GM18526 (cell line): ENCODE data around the gene DOK4.

Source experiments
- POLR2A ChIP-seq: IDR thresholded peaks from 3 replicates; pipeline ENCODE4 v1.6.1; 2011; ENCODE audit not compliant: insufficient read length; ENCODE audit errors: extremely low read depth

The DOK4 gene

DNA sequence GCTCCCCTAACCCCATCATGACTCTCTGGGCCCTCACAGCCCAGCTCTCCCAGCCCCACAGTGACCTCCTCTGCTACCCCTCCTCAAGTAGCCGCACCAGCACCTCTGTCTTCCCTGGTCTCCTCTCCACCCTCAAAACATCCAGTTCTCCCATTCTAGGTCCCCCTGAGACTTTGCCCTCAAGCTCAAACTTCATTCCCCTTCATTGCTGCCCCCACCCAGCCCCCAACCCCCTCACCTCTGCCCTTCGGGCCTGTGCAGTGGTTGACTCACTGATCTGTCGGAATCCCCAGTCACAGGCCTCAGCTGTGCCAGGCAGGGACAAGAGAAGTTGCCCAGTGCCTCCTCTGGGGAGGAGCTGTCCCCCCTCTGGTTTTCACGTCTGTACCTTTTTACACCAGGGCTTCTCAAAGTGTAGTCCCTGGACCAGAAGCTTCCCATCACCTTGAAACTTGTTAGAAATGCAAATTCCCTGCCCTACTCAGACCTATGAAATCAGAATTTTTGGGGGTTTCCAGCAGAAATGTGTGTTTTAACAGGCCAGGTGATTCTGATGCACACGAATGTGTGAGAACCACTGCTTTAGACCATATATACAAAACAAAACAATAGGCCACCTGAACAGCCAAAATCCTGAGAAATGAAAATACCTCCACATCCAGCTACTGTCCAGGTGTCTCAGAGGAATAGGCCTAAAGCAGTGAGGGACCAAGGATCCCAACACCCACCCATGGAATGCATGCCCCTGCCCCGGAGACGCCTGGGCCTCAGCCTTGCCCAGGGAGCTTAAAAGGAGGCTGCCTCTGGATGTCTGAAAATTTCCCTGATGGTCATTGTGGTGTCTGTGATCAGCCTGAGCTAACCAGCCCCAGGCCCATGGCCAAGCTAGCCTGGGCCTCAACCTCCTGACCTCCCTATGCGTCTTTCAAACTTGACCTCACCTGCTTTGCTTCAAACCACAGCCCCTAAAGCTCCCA lies 853 bp upstream of the DOK4 start:
- TF ChIP-seq POLR2A, result no peak

DNA sequence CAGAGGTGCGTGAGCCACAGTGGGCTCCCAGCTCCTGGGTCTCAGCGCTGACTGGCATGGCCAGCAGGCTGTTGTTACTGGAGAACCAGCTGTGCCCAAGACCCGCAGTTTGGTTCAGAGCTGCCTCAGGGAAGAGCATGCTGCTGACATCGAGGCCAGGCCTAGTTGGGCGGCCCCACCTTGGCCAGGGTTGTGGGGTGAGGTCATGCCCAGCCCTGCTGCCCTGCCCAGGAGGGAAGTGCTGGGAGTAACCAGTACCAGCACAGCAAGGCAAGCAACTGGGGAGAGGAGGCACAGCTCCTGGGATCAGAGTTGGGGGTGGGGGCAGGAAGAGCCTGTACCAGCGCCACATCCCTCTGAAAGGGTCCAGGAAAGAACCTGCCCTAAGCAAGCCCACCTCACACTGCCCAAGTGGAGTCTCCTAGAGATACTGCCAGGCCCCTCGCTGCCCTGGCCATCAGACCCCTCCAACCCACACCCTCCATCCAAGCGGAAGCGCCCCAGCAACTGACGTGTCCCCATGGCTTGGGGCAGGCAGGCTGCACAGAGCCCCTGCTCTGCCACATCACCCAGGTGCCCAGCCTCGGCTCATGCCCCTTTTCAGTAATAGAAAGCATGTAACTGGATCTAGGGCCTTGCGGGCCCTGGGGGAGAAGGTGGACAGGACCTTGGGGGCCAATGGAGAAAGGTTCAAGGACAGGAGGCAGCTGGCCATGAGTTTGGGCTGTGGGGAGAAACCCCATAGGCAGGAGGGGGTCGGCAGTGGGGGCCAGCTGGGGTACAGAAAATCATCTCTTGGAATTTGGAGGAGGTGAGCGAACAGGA lies 990 bp downstream of the DOK4 start:
- TF ChIP-seq POLR2A, result no peak

DNA sequence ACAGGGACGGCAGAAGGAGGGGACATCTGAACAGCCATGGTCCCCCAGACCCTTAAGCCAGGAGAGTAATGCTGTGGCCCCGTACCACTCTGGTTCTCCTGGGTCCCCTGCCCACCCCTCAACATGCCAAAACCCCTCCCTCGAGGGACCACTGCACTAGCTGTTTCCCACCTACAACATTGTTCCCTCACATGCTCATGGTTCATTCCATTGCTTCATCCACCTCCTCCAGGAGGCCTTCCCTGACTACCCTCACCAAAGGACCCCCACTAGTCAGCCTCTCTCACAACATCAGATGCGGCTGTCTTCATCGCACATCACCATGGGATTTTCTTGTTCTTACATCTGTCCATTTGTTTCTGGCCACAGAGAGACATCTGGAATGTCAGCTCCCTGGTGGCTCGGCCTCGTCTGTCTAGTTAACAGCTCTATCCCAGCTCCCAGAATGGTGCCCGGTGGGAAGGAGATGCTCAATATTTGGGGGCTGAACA lies 1.7 kb downstream of the DOK4 start:
- TF ChIP-seq POLR2A, result no peak

DNA sequence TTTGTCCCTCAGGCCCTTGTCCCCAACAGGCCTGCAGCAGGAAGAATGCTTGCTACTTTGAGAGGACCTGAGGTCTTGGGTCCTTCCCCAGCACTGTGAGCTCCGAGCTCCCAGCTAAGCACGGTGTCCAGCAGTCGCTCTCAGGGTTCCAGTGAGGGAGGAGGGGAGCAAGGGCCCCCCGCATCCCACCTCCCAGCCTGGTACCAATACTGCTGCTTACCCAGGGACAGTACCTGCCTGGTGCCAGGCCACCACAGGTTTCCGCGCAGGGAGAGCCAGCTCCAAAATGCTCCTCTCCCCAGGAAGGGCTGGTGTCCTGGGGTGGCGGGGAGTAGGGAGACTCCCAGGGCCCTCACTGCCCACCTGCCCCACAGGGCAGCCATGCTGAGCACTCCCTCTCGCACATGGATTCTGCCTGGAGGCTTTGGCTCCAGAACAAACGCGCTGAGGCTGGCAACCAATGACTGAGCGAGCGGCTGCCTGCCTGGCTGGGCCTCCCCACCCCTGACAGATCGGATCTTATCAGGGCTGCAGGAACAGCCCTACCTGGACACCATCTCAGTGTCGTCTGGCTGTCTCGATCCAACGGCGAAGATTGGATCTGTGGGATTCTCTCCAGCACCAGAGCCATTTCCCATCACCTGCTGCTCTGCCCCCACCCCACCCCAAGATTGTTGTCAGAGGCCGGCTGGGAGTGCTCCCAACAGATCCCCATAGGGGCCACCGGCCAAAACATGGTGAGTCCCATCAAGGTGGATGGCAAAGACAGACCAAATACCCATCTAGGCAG lies 2.4 kb downstream of the DOK4 start:
- no peak for TF ChIP-seq POLR2A

DNA sequence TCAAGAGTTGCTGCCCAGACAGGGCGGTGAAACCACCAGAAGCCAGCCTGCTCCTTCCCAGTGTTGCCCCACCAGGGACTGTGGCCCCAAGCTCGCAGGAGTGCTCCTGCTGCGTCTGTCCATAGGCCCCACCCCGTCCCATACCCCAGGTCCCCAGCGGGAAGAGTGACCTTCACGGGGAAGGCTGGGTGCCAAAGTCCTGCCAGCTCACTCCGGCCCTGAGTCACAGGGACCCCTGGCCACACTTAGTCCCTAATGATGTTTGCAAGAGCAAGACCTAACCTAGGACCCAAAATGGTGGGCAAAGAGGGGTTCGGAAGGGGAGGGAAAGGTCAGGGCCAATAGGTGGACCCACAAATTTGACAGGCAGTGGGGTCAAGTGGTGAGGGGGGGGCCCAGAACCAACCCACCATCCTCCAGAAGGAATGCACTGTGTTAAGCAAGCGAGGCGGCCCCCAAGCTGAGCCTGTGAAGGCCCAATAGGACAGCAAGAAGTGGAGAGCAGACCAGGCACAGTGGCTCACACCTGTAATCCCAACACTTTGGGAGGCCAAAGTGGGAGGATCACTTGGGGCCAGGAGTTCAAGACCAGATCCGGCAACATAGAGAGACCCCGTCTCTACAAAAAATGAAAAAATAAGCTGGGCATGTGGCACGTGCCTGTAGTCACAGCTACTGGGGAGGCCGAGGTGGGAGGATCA lies 3.3 kb downstream of the DOK4 start:
- no peak for TF ChIP-seq POLR2A

DNA sequence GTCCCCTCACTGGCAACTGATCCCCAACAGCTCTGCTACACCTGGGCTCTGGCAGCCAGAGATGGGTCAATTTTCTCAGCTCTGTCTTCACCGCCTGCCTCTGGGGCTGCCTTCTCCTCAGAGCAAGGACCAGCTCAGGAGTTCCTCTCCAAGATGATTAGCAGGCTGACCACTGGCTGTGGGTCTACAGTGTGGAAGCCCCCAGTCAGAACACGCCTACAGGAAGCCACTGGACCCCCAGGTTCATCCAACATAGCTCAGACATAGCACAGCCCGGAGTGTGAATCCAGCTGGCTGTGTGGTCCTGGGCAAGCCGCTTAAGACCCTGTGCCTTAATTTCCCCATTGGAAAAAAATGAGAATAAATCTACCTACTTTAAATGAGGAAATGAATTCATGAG lies 4.9 kb downstream of the DOK4 start:
- no peak for TF ChIP-seq POLR2A

DNA sequence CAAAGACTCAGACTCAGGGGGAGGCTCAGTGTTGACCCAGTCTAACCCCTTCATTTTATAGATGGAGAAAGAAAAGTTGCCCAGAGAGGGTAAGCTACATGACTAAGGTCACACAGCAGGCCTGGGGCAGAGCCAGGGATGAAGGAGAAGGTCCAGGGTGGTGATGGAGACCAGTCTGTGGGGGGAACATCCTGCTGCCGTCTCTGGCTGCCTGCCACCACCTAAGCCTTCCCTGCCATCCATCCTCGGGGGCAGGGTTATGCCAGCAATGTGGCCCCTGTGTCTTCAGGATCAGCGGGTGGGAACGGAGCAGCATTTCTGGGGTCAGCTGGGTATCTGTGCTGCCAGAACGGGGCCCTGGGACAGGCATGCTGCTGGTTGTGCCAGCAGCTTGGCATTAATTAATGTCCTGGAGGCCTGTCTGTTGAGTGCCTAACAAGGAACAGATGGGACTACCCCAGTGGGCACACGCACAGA lies 5.5 kb downstream of the DOK4 start:
- no peak for TF ChIP-seq POLR2A

DNA sequence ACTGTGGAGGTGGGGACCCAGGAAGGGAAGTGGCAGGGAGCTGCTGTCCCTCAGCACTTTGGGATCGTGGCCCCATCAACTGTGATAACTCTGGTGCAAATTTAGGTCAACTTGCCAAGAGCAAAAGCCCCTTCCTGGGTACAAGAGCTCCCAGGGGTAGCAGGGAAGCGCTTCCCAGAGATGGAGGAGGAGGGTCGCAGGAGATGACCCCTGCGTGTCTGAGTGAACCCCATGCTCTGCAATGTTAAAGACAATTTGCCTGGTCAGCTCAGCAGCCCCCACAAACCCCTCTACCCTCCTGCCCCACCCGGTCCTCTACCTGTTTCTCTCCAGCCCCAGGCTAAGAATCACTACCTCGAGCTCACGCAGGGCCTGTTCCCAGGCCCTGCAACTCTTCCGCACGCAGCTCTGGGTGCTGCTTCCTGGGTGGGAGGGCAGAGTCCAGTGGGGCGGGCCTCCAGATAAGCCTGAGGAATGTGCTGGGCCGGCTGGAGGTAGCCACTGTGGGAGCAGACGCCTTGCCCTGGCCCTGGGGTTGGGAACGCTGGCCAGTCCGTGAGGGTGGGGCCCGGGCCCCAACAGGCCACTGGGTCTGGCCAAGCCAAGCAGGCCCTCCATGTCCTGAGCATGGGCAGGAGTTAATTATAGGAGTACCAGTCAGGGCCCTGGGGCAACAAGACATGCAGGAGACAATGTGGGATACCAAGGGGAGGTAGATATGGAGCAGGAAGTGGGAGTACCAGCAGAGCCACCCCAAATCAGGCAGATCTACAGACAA lies 6.1 kb downstream of the DOK4 start:
- no peak for TF ChIP-seq POLR2A

DNA sequence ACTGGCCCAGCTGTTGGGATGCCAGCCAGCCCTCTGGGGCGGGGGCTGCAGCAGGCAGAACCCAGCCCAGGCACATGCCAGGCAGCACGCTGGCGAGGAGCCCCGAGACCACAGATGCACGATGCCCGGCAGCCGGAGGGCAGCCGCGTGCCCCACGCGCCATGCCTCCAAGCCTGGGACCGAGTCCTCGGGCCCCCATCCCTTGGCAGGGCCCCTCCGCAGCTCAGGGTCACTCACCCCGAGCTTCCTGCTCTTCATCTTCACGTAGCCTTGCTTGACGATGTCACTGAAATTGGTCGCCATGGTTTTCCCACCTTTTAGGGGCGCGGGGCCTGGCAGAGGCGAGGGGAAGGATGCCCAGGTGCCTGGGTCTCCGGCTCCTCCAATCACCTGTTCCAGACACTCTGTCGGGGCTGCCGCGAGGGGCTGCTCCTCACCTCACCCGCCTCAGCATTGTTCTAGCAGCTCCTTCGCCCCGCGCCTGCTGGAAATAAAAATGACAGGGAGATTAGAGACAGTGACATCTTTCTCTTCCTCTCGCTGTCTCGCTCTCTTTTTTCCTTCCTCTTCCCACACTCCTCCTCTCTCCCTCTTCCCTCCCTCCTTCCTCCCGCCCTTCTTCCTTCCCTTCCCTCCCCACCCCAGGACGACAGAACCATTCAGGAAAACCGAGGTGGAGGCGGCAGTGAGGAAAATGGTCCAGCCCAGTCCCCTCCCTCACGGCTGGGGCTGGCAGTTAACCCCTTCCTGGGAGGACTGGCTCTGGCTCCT lies 6.9 kb downstream of the DOK4 start:
- no peak for TF ChIP-seq POLR2A

DNA sequence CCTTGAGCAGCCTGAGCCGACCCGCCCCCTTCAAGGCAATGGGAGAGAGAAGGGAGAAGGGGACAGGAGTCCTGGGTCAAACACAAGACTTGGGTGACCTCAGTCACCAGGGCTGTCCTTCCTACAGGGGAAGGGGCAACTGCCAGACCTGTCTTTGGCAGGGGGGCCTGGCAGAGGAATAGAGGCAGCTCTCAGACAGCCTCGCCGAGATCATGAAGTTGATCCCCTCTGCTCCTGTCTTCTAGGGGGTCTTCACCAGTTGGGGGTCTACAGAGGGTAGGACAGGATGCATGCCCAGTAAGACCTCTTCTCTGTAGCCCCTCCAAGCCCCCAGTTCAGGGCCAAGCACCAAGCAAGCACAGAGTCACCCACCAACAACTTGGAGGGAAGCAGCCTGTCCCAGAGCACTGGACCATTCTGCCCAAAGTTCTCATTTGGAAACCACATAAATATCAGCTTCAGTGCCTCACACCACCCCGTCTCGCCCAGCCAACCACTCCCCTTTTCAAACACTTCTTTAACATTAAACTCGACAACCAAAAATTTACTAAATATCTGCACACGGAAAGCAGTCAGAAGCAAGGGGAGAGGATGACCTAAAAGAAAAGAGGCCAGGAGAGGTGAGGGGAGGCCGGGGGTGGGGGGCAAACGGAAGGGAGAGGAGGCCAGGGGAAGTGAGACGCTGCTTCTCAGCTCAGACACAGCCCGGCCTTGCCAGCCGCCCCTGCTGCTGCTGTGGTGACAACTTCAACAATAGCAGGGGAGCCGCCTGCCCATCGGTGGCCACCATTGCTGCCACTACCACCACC lies 7.7 kb downstream of the DOK4 start:
- no peak for TF ChIP-seq POLR2A

DNA sequence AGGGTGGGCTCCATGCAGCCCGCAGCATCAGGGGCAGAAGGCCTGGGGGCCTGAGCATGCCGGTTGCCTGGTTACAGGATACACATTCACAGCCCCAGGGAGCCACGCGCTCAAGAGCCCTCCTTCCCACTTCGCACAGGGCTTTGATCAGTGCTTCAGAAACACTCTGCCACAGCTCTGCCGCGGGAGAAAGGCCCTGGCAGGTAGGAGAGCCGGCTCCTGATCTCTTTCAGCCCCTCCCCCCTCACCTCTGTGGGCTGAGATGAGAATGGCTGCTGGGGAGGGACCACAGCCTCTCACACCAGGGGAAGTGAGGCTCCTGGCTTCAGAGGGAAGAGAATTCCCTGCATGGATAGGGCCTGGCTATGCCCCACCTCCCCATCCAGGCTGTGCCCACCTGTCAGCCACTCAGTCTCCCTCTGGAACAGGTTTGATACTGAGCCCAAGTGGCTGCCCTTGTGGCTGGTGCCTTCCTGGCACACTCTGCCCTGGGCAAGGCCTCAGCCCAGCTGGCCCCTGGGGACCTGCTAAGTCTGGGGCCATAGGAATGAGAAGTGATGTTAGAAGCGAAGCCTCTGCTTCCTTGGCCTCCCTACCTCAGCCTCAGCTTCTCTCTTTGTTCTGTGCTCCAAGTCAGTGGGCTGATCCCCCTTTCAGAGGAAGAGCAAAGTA lies 8.6 kb downstream of the DOK4 start:
- no peak for TF ChIP-seq POLR2A

DNA sequence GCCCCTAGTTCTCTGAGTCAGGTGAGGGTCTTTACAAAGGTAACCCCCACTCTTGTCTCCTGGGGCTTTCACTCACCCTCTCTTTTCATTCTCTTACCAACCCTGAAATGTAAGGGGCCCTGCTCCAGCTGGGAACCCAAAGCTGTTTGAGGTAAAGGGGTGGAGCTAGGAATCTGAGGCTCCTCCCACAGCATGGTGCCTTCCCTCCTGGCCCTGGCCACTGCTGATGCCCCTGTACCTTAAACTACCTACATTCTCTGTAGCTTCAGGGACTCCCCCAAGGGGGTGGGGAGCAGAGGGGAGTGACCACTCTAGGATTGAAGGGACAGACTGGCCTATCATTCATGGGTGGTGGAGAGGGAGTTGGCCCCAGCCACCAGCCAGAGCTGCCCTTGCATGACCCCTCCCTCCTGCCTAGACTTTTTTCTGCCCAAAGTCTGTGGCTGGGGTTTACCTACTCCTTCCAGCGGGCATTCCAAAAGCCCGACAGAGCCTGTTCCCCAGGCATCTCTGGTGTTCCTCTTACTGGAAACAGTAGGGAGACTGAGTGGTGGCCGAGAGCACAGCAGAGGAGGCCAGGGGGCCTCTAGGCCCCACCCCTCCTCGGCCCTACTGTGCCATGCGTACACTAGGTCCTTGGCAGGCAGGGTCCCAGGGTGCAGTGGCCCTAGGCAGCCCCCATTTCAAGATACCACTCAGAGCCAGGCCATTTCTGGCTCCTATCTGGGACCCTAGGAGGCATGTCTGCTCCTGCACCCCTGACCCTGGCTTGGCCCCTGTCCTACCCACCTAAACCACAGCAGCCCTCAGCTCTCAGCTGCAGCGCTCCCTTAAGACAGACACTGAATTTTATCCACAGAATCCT lies 9.5 kb downstream of the DOK4 start:
- TF ChIP-seq POLR2A, result no peak
